A673 (cell line): ENCODE results near the gene AURKAIP1. TPM values are rescaled to one million over a fixed set of nuclear protein-coding genes. Genes with fewer than 3 reads are reported as not detected.

Experiments used
- BruUV-seq: library from RNA; stranded (reverse); fragments of 400-500 nt; replicated peaks from 2 replicates; lab custom pipeline; 2021; lab: Mats Ljungman, UMichigan
- CTCF ChIA-PET: fragments of 300-600 bp; sonication (Branson Sonifier 250); formaldehyde crosslinking; loops from one replicate; lab custom pipeline; 2022; ENCODE audit warnings: antibody characterized with exemption; lab: Charles Lee
- POLR2A ChIA-PET: fragments of 300-600 bp; sonication (Branson Sonifier 250); formaldehyde crosslinking; loops from one replicate; lab custom pipeline; 2022; ENCODE audit warnings: antibody characterized with exemption; ENCODE audit not compliant: low non-redundant PET; lab: Charles Lee
- DNase-seq: peaks from one replicate; pipeline ENCODE4 v3.0.0-alpha.2; 2015; ENCODE audit warnings: low spot score
- H3K27ac ChIP-seq: fragments of 200-600 bp; sonication (generic); 2 replicates; pipeline ENCODE4 v1.5.1; 2016; ENCODE audit warnings: mixed run types, low read depth, mild to moderate bottlenecking, mixed read lengths, antibody characterized with exemption, low read length; ENCODE audit not compliant: poor library complexity, severe bottlenecking
- H3K27me3 ChIP-seq: fragments of 200-600 bp; sonication (generic); replicated peaks from 2 replicates; pipeline ENCODE4 v1.6.1; 2017; ENCODE audit warnings: mixed run types, low read depth, mild to moderate bottlenecking, mixed read lengths, antibody characterized with exemption, low read length; ENCODE audit not compliant: insufficient read depth, poor library complexity
- H3K36me3 ChIP-seq: fragments of 200-600 bp; sonication (generic); 2 replicates; pipeline ENCODE4 v1.6.1; 2016; ENCODE audit warnings: mixed run types, mild to moderate bottlenecking, mixed read lengths, antibody characterized with exemption, low read length; ENCODE audit not compliant: insufficient read depth, poor library complexity, severe bottlenecking
- H3K4me1 ChIP-seq: fragments of 200-600 bp; sonication (generic); 2 replicates; pipeline ENCODE4 v1.6.1; 2017; ENCODE audit warnings: mixed run types, mild to moderate bottlenecking, mixed read lengths, antibody characterized with exemption, low read length; ENCODE audit not compliant: insufficient read depth, poor library complexity, severe bottlenecking
- H3K4me3 ChIP-seq: fragments of 200-600 bp; sonication (generic); 2 replicates; pipeline ENCODE4 v1.5.1; 2016; ENCODE audit warnings: low read depth, mixed run types, mild to moderate bottlenecking, mixed read lengths, low read length; ENCODE audit not compliant: poor library complexity, severe bottlenecking
- H3K9me3 ChIP-seq: fragments of 200-600 bp; sonication (generic); 2 replicates; pipeline ENCODE4 v1.6.1; 2016; ENCODE audit warnings: mixed run types, low read depth, mild to moderate bottlenecking, mixed read lengths, antibody characterized with exemption, low read length; ENCODE audit not compliant: poor library complexity, severe bottlenecking
- EZH2 ChIP-seq: fragments of 200-600 bp; sonication (generic); IDR thresholded peaks from 2 replicates; pipeline ENCODE4 v1.6.1; 2017; ENCODE audit warnings: borderline replicate concordance, low read depth, mild to moderate bottlenecking, mixed read lengths, antibody characterized with exemption, low read length; ENCODE audit not compliant: poor library complexity, severe bottlenecking
- intact Hi-C: fragments of 100-400 bp; cut with micrococcal nuclease; formaldehyde crosslinking; loops from one replicate; pipeline ENCODE4 v1.10.0; 2022; ENCODE audit not compliant: unreplicated experiment
- total RNA-seq: library from RNA; stranded (reverse); gene quantifications from 2 replicates; pipeline ENCODE4 v1.2.3, GENCODE V29; 2021
- TF ChIP-seq, protein P1 (sequence below): fragments of 300-800, 200-600 bp; sonication (generic); conservative IDR thresholded peaks from 2 replicates; pipeline ENCODE4 v1.5.1; 2017; ENCODE audit warnings: low read depth, mild to moderate bottlenecking, antibody characterized with exemption, low read length, moderate library complexity, mixed read lengths

AURKAIP1 gene
- total RNA-seq, 1 experiment from 2014 or later: 172 TPM

GRCh38 chr1:1331068-1331965 is 43.7 kb downstream of the AURKAIP1 start, which contains the start of gene TAS1R3:
Gene TAS1R3 (plus strand): TSS chr1:1331280. CDS start chr1:1331346, 66 bp downstream.
- no TSS peak for BruUV-seq
- ChIA-PET POLR2A (no interaction called here), CTCF (no interaction called here)

GRCh38 chr1:1330366-1331067 is 44.5 kb downstream of the AURKAIP1 start:
- no peak overlapping the region for H3K4me3 ChIP-seq
- H3K9me3 ChIP-seq: no peaks in the 10 kb centered on the region
- TF ChIP-seq, protein P1, sequence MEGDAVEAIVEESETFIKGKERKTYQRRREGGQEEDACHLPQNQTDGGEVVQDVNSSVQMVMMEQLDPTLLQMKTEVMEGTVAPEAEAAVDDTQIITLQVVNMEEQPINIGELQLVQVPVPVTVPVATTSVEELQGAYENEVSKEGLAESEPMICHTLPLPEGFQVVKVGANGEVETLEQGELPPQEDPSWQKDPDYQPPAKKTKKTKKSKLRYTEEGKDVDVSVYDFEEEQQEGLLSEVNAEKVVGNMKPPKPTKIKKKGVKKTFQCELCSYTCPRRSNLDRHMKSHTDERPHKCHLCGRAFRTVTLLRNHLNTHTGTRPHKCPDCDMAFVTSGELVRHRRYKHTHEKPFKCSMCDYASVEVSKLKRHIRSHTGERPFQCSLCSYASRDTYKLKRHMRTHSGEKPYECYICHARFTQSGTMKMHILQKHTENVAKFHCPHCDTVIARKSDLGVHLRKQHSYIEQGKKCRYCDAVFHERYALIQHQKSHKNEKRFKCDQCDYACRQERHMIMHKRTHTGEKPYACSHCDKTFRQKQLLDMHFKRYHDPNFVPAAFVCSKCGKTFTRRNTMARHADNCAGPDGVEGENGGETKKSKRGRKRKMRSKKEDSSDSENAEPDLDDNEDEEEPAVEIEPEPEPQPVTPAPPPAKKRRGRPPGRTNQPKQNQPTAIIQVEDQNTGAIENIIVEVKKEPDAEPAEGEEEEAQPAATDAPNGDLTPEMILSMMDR: no peak
- no peak for TF ChIP-seq EZH2
- H3K36me3 ChIP-seq: no peaks in the 10 kb centered on the region
- no peaks in the 10 kb centered on the region for H3K27me3 ChIP-seq
- no peak for DNase-seq
- intact Hi-C loops: no loop called here
- ChIA-PET CTCF (no interaction called here), POLR2A (no interaction called here)
- peaks cover 9% of the 10 kb centered on the region for H3K4me1 ChIP-seq
- no peak overlapping the region for H3K27ac ChIP-seq
- BruUV-seq: no TSS peak

More at GRCh38 chr1:1331068-1331965, 43.7 kb downstream of the AURKAIP1 start, which contains the start of gene TAS1R3:
- no peaks in the 10 kb centered on the region for H3K9me3 ChIP-seq
- no peaks in the 10 kb centered on the region for H3K36me3 ChIP-seq
- TF ChIP-seq, protein P1: no peak
- no peak for TF ChIP-seq EZH2
- H3K4me3 ChIP-seq: no peak within 1 kb of the TSS
- intact Hi-C loops: no loop called here
- H3K27me3 ChIP-seq: no peaks in the 10 kb centered on the region
- no peak for DNase-seq
- no peak within 1 kb of the TSS for H3K27ac ChIP-seq
- peaks cover 4% of the 10 kb centered on the region for H3K4me1 ChIP-seq

GRCh38 chr1:1329304-1330210 is 45.5 kb downstream of the AURKAIP1 start:
- intact Hi-C loops: no loop called here
- POLR2A ChIA-PET: no interaction called here
- CTCF ChIA-PET: no interaction called here
- no peaks in the 10 kb centered on the region for H3K27me3 ChIP-seq
- no TSS peak for BruUV-seq
- H3K4me3 ChIP-seq: no peak overlapping the region
- H3K36me3 ChIP-seq: no peaks in the 10 kb centered on the region
- TF ChIP-seq EZH2: no peak
- TF ChIP-seq, protein P1: no peak
- no peak overlapping the region for H3K27ac ChIP-seq
- DNase-seq: no peak
- peaks cover 13% of the 10 kb centered on the region for H3K4me1 ChIP-seq
- no peaks in the 10 kb centered on the region for H3K9me3 ChIP-seq
